SK-N-SH (cell line): ENCODE data around the gene TFG. TPM values are rescaled to one million over a fixed set of nuclear protein-coding genes. Genes with fewer than 3 reads are reported as not detected.
"Not testable (repeated sequence)": the region's sequence is repeated elsewhere in the genome, so short reads cannot be mapped to it uniquely, and the experiment has no call there.

ENCODE experiments used
- CTCF ChIA-PET: fragments of 300-600, 350-600 bp; formaldehyde crosslinking; extraction: SDS; loops from one replicate; lab custom pipeline; 2021; lab: Yijun Ruan, JAX
- POLR2A ChIA-PET: fragments of 350-600 bp; sonication (Branson Sonifier 250); formaldehyde crosslinking; extraction: SDS; loops from one replicate; lab custom pipeline; 2020; ENCODE audit warnings: antibody characterized with exemption, inconsistent platforms; lab: Yijun Ruan, JAX
- DNase-seq: peaks from one replicate; pipeline ENCODE4 v3.0.0; 2012
- H2AFZ ChIP-seq: fragments of 200-600 bp; sonication (generic); 2 replicates; pipeline ENCODE4 v1.8.1; 2016; ENCODE audit warnings: antibody characterized with exemption, mild to moderate bottlenecking, low read depth
- H3F3A ChIP-seq: fragments of 200-600 bp; sonication (generic); replicated peaks from 2 replicates; pipeline ENCODE3; 2016; ENCODE audit warnings: antibody characterized with exemption, mild to moderate bottlenecking; ENCODE audit not compliant: insufficient read depth
- H3K27ac ChIP-seq, 2 experiments: fragments of 200-500 bp in 1 of 2; fragments of 200-600 bp in 1 of 2; sonication (Bioruptor generic) in 1 of 2; sonication (generic), shearing (Covaris generic) in 1 of 2; 2 replicates each; pipeline versions ENCODE4 v1.5.1 to v1.6.1; 2014 to 2016; ENCODE audit warnings: low read depth in 2 of 2, inconsistent platforms in 1 of 2, low read length in 1 of 2, mild to moderate bottlenecking in 1 of 2, mixed read lengths in 1 of 2
- H3K27me3 ChIP-seq: fragments of 200-600 bp; sonication (generic), shearing (Covaris generic); 2 replicates; pipeline ENCODE4 v1.6.1; 2016; ENCODE audit warnings: mixed run types; ENCODE audit not compliant: insufficient read depth
- H3K36me3 ChIP-seq, 2 experiments: fragments of 200-500 bp in 1 of 2; fragments of 200-600 bp in 1 of 2; sonication (Bioruptor generic) in 1 of 2; sonication (generic) in 1 of 2; replicated peaks in 1 of 2; 2 replicates each; pipeline versions ENCODE3 to v1.5.1; 2014 to 2016; ENCODE audit warnings: low read length in 1 of 2, mild to moderate bottlenecking in 1 of 2; ENCODE audit not compliant: insufficient read depth in 2 of 2, control insufficient read depth in 1 of 2
- H3K4me1 ChIP-seq, 2 experiments: fragments of 200-500 bp in 1 of 2; fragments of 200-600 bp in 1 of 2; sonication (Bioruptor generic) in 1 of 2; sonication (generic), shearing (Covaris generic) in 1 of 2; 2 replicates each; pipeline versions ENCODE4 v1.5.1 to v1.6.1; 2014 to 2016; ENCODE audit warnings: low read depth in 1 of 2, low read length in 1 of 2, mixed run types in 1 of 2; ENCODE audit not compliant: insufficient read depth in 2 of 2, control insufficient read depth in 1 of 2
- H3K4me2 ChIP-seq: fragments of 200-600 bp; sonication (generic), shearing (Covaris generic); 2 replicates; pipeline ENCODE4 v1.6.1; 2017; ENCODE audit warnings: mixed run types
- H3K4me3 ChIP-seq, 2 experiments: fragments of 200-500 bp in 1 of 2; fragments of 200-600 bp in 1 of 2; sonication (Bioruptor generic) in 1 of 2; sonication (generic), shearing (Covaris generic) in 1 of 2; 2 replicates each; pipeline versions ENCODE4 v1.5.1 to v1.8.1; 2014 to 2016; ENCODE audit warnings: low read depth in 2 of 2, inconsistent platforms in 1 of 2, low read length in 1 of 2, mild to moderate bottlenecking in 1 of 2, mixed read lengths in 1 of 2, moderate library complexity in 1 of 2
- H3K79me2 ChIP-seq: fragments of 200-600 bp; sonication (generic); 2 replicates; pipeline ENCODE4 v1.8.1; 2017; ENCODE audit warnings: mild to moderate bottlenecking; ENCODE audit not compliant: insufficient read depth
- H3K9ac ChIP-seq: fragments of 200-600 bp; sonication (generic); 2 replicates; pipeline ENCODE4 v1.6.1; 2017; ENCODE audit warnings: mixed run types
- H3K9me2 ChIP-seq: fragments of 200-600 bp; sonication (generic); 2 replicates; pipeline ENCODE4 v1.6.1; 2017; ENCODE audit warnings: mixed run types
- H3K9me3 ChIP-seq: fragments of 200-600 bp; sonication (generic); 2 replicates; pipeline ENCODE4 v1.6.1; 2017; ENCODE audit warnings: mixed run types, mild to moderate bottlenecking, moderate library complexity
- H4K20me1 ChIP-seq: fragments of 200-600 bp; sonication (generic); 2 replicates; pipeline ENCODE4 v1.6.1; 2017; ENCODE audit warnings: mild to moderate bottlenecking, mixed run types; ENCODE audit not compliant: insufficient read depth
- CTCF ChIP-seq: fragments of 200-600 bp; sonication (generic); IDR thresholded peaks from 2 replicates; pipeline ENCODE4 v1.6.1; 2017; ENCODE audit warnings: antibody characterized with exemption, mild to moderate bottlenecking, moderate library complexity
- EZH2phosphoT487 ChIP-seq: fragments of 200-600 bp; sonication (generic); IDR thresholded peaks from 2 replicates; pipeline ENCODE4 v1.6.1; 2017; ENCODE audit warnings: low read depth, mixed run types, mild to moderate bottlenecking, antibody characterized with exemption, moderate library complexity, borderline replicate concordance
- GABPA ChIP-seq: IDR thresholded peaks from 2 replicates; pipeline ENCODE4 v1.4.0; 2012; ENCODE audit warnings: low read depth, mild to moderate bottlenecking
- GATA2 ChIP-seq: sonication (generic); formaldehyde crosslinking; IDR thresholded peaks from 2 replicates; pipeline ENCODE4 v1.5.0; 2020; ENCODE audit warnings: mild to moderate bottlenecking, missing genetic modification reagents
- MEF2A ChIP-seq: IDR thresholded peaks from 2 replicates; pipeline ENCODE4 v1.4.0; 2012; ENCODE audit warnings: low read depth, borderline replicate concordance
- NFIC ChIP-seq: IDR thresholded peaks from 2 replicates; pipeline ENCODE4 v1.4.0; 2012; ENCODE audit warnings: borderline replicate concordance
- POLR2AphosphoS5 ChIP-seq: IDR thresholded peaks from 2 replicates; pipeline ENCODE4 v1.6.1; 2012; ENCODE audit warnings: low read depth, low read length
- RAD21 ChIP-seq: IDR thresholded peaks from 2 replicates; pipeline ENCODE4 v1.6.1; 2012; ENCODE audit warnings: mild to moderate bottlenecking, low read length
- REST ChIP-seq: IDR thresholded peaks from 2 replicates; pipeline ENCODE4 v1.6.1; 2012; ENCODE audit warnings: mild to moderate bottlenecking, low read depth, low read length, moderate library complexity
- RFX5 ChIP-seq: IDR thresholded peaks from 2 replicates; pipeline ENCODE4 v1.6.1; 2012; ENCODE audit warnings: mild to moderate bottlenecking, improper control_type of control experiment, low read length
- SMC3 ChIP-seq: IDR thresholded peaks from 2 replicates; pipeline ENCODE4 v1.6.1; 2012; ENCODE audit warnings: low read depth, low read length, improper control_type of control experiment
- TCF12 ChIP-seq: IDR thresholded peaks from 2 replicates; pipeline ENCODE4 v1.4.0; 2012
- USF1 ChIP-seq: IDR thresholded peaks from 2 replicates; pipeline ENCODE4 v1.4.0; 2012; ENCODE audit warnings: low read depth, borderline replicate concordance
- YY1 ChIP-seq: IDR thresholded peaks from 2 replicates; pipeline ENCODE4 v1.4.0; 2012; ENCODE audit warnings: low read depth, mild to moderate bottlenecking
- ZBTB33 ChIP-seq: IDR thresholded peaks from 2 replicates; pipeline ENCODE4 v1.4.0; 2012; ENCODE audit warnings: low read depth, borderline replicate concordance
- WGBS: methylation state at CpG from one replicate; pipeline ENCODE4 v1.1.6; 2017; ENCODE audit warnings: low lambda C conversion rate; 5-methylcytosine and 5-hydroxymethylcytosine counted together
- polyA plus RNA-seq, 3 experiments: library from polyadenylated mRNA; depleted of rRNA; stranded (reverse); fragments of >200 nt; gene quantifications; 2 replicates each; pipeline ENCODE4 v1.2.3, GENCODE V29; 2012

TFG gene
- polyA plus RNA-seq, 1 of the 3 experiments (the other 2 are of a cell fraction): 83.1 TPM

GRCh38 chr3:100665230-100665629, 44.1 kb upstream of the TFG start:
- H3K4me1 ChIP-seq: peaks cover 0 to 4% of the 10 kb centered on the region in 2 experiments; a peak in 1 of 4 replicates
- H4K20me1 ChIP-seq: no peaks in the 10 kb centered on the region
- TF ChIP-seq MEF2A: no peak
- TF ChIP-seq GATA2 (CRISPR knock-in tag): no peak
- no peak for TF ChIP-seq TCF12
- TF ChIP-seq ZBTB33: no peak
- TF ChIP-seq POLR2AphosphoS5: no peak
- TF ChIP-seq REST: no peak
- TF ChIP-seq USF1: no peak
- no peak for TF ChIP-seq SMC3
- TF ChIP-seq YY1: no peak
- TF ChIP-seq RAD21: no peak
- TF ChIP-seq EZH2phosphoT487: no peak
- TF ChIP-seq RFX5: no peak
- TF ChIP-seq NFIC: no peak
- no peak for TF ChIP-seq GABPA
- TF ChIP-seq CTCF: no peak
- WGBS: 61% methylated on average over 7 of the region's 7 CpGs
- no peak overlapping the region for H3K4me2 ChIP-seq
- H2AFZ ChIP-seq: no peak overlapping the region; the same call in 1 of the 2 replicates
- H3K27me3 ChIP-seq: no peaks in the 10 kb centered on the region
- H3K4me3 ChIP-seq: no peak overlapping the region
- POLR2A ChIA-PET: no interaction called here
- H3K79me2 ChIP-seq: no peaks in the 10 kb centered on the region
- no peaks in the 10 kb centered on the region for H3K9me3 ChIP-seq
- CTCF ChIA-PET: interaction anchor here (1.0 kb wide), 1 partner anchor 8 kb away, joined by 3 read pairs; no protein-coding TSS in a partner anchor
- H3K36me3 ChIP-seq: no peaks in the 10 kb centered on the region
- no peak overlapping the region for H3K27ac ChIP-seq
- no peaks in the 10 kb centered on the region for H3K9me2 ChIP-seq
- no peak for DNase-seq
- no peak overlapping the region for H3K9ac ChIP-seq
- no peaks in the 10 kb centered on the region for H3F3A ChIP-seq

GRCh38 chr3:100666699-100667098, 42.6 kb upstream of the TFG start:
- H3K9me3 ChIP-seq, H3K9ac ChIP-seq, H3K36me3 ChIP-seq, H2AFZ ChIP-seq, DNase-seq, H4K20me1 ChIP-seq, POLR2A ChIA-PET, H3K79me2 ChIP-seq, H3K27me3 ChIP-seq, H3K9me2 ChIP-seq, H3K4me1 ChIP-seq, H3K4me3 ChIP-seq, CTCF ChIA-PET, H3K4me2 ChIP-seq, H3K27ac ChIP-seq, H3F3A ChIP-seq: not testable (repeated sequence)
- WGBS: 31% methylated on average over 4 of the region's 6 CpGs

GRCh38 chr3:100667316-100667715, 42.0 kb upstream of the TFG start:
- H2AFZ ChIP-seq, H3F3A ChIP-seq, H3K4me2 ChIP-seq, H3K27me3 ChIP-seq, H3K4me1 ChIP-seq, H3K79me2 ChIP-seq, H3K9me3 ChIP-seq, POLR2A ChIA-PET, H4K20me1 ChIP-seq, H3K9ac ChIP-seq, DNase-seq, H3K4me3 ChIP-seq, H3K27ac ChIP-seq, H3K36me3 ChIP-seq, CTCF ChIA-PET, H3K9me2 ChIP-seq: not testable (repeated sequence)
- WGBS: 78% methylated on average over 1 of the region's 1 CpG
